BLaER1 treated with 17β-estradiol and CSF1 and Interleukin-3, amounts not matched to agents 10 nM and 100 nM (cell line): ENCODE measurements around the gene CMTM1.

Source experiments
- H3K27ac ChIP-seq, 11 experiments: shearing (Covaris generic); formaldehyde crosslinking; 2 replicates each; pipeline ENCODE4 v1.8.1; 2022
- H3K27me3 ChIP-seq, 11 experiments: shearing (Covaris generic); formaldehyde crosslinking; 2 replicates each; pipeline ENCODE4 v1.8.1; 2022
- H3K36me3 ChIP-seq, 11 experiments: shearing (Covaris generic); formaldehyde crosslinking; 2 replicates each; pipeline ENCODE4 v1.8.1; 2022
- H3K4me1 ChIP-seq, 10 experiments: shearing (Covaris generic); formaldehyde crosslinking; 2 replicates each; pipeline ENCODE4 v1.8.1; 2022
- H3K4me2 ChIP-seq, 11 experiments: shearing (Covaris generic); formaldehyde crosslinking; 2 replicates each; pipeline ENCODE4 v1.8.1; 2022
- H3K4me3 ChIP-seq, 10 experiments: shearing (Covaris generic); formaldehyde crosslinking; 2 replicates each; pipeline ENCODE4 v1.8.1; 2022
- H3K9ac ChIP-seq, 11 experiments: shearing (Covaris generic); formaldehyde crosslinking; 2 replicates each; pipeline ENCODE4 v1.8.1; 2022
- H3K9me3 ChIP-seq, 11 experiments: shearing (Covaris generic); formaldehyde crosslinking; replicated peaks in 1 of 11; 2 replicates each; pipeline ENCODE4 v1.8.1; 2022
- H4K20me1 ChIP-seq, 11 experiments: shearing (Covaris generic); formaldehyde crosslinking; 2 replicates each; pipeline ENCODE4 v1.8.1; 2022
- Cebpa-rat ChIP-seq, 11 experiments: shearing (Covaris generic); IDR thresholded peaks; 2 replicates each; pipeline ENCODE4 v1.8.1; 2022

CMTM1 gene

GRCh38 chr16:66543541-66543940 is 22.7 kb upstream of the CMTM1 start:
- Histone ChIP-seq H3K4me2 (peak overlapping the region; percentile 57 to 98 (median 71)), H3K4me1 (peaks cover 84 to 100% (median 95%) of the 10 kb centered on the region in 10 experiments), H4K20me1 (no peaks in the 10 kb centered on the region), H3K27ac (peak overlapping the region; percentile 47 to 92 (median 69)), H3K36me3 (peaks cover 0 to 53% (median 0%) of the 10 kb centered on the region in 11 experiments; a peak in 5 of 22 replicates), H3K27me3 (no peaks in the 10 kb centered on the region), H3K4me3 (no peak overlapping the region), H3K9ac (peak overlapping the region; percentile 19 to 69 (median 49); a peak in 20 of 22 replicates), H3K9me3 (peaks cover 0 to 6% (median 0%) of the 10 kb centered on the region in 11 experiments; a peak in 3 of 22 replicates)
- no peak for TF ChIP-seq Cebpa-rat (IDR thresholded peaks at IDR 0.05)

- no peaks in the 10 kb centered on the region for H4K20me1 ChIP-seq
- no peaks in the 10 kb centered on the region for H3K27me3 ChIP-seq
- peaks cover 84 to 100% (median 95%) of the 10 kb centered on the region in 10 experiments for H3K4me1 ChIP-seq
- H3K27ac ChIP-seq, result peak overlapping the region; percentile 47 to 92 (median 69); a peak in 21 of 22 replicates
- peaks cover 0 to 49% (median 0%) of the 10 kb centered on the region in 11 experiments; a peak in 5 of 22 replicates for H3K36me3 ChIP-seq
- TF ChIP-seq Cebpa-rat (IDR thresholded peaks at IDR 0.05), result no peak
- H3K4me2 ChIP-seq, result peak overlapping the region; percentile 57 to 98 (median 71)
- H3K4me3 ChIP-seq, result no peak overlapping the region
- peak overlapping the region; percentile 19 to 69 (median 49); a peak in 20 of 22 replicates for H3K9ac ChIP-seq
- H3K9me3 ChIP-seq, result peaks cover 0 to 6% (median 0%) of the 10 kb centered on the region in 11 experiments; a peak in 2 of 22 replicates
Observed at GRCh38 chr16:66544016-66544757, 22.1 kb upstream of the CMTM1 start.

GRCh38 chr16:66547101-66547989 is 18.9 kb upstream of the CMTM1 start:
- TF ChIP-seq Cebpa-rat (IDR thresholded peaks at IDR 0.05), result no peak
- peak overlapping the region in 10 of 11 experiments; percentile 88 to 99 (median 99); a peak in 18 of 22 replicates for H3K27ac ChIP-seq
- peak overlapping the region; percentile 90 to 98 (median 96) for H3K4me2 ChIP-seq
- peaks cover 0 to 27% (median 0%) of the 10 kb centered on the region in 11 experiments; a peak in 4 of 22 replicates for H3K36me3 ChIP-seq
- H3K4me1 ChIP-seq, result peaks cover 89 to 98% (median 92%) of the 10 kb centered on the region in 10 experiments
- peaks cover 0 to 6% (median 0%) of the 10 kb centered on the region in 11 experiments; a peak in 2 of 22 replicates for H3K9me3 ChIP-seq
- H4K20me1 ChIP-seq, result no peaks in the 10 kb centered on the region
- peak overlapping the region in 1 of 10 experiments; percentile 64; a peak in 2 of 20 replicates for H3K4me3 ChIP-seq
- no peaks in the 10 kb centered on the region for H3K27me3 ChIP-seq
- peak overlapping the region in 9 of 11 experiments; percentile 45 to 98 (median 97); a peak in 14 of 22 replicates for H3K9ac ChIP-seq

DNA sequence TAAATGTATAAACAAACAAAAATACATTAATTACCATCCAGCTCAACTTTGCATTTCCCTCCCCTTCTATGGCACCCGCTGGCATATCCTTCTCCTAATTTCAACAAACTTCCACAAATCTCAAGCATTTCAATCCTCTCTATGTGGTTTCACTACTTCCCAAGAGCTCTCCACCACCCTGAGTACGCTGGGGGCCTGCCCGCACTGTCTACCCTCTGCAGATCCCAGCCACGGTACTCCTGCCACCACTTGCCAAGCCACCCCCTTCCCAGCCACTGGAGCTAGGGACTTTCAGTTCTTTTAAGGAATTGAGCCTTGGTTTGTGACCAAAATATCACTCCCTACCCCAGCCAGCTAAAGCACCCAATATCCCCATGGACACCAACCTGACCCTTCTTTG is 18.2 kb upstream of the CMTM1 start:
- peaks cover 84 to 95% (median 88%) of the 10 kb centered on the region in 10 experiments for H3K4me1 ChIP-seq
- peaks cover 0 to 6% (median 0%) of the 10 kb centered on the region in 11 experiments; a peak in 2 of 22 replicates for H3K9me3 ChIP-seq
- peaks cover 0 to 24% (median 0%) of the 10 kb centered on the region in 11 experiments; a peak in 4 of 22 replicates for H3K36me3 ChIP-seq
- H3K4me2 ChIP-seq, result peak overlapping the region; percentile 90 to 98 (median 96)
- peak overlapping the region; percentile 88 to 99 (median 99); a peak in 21 of 22 replicates for H3K27ac ChIP-seq
- peak overlapping the region; percentile 89 to 98 (median 97); a peak in 21 of 22 replicates for H3K9ac ChIP-seq
- peak overlapping the region in 5 of 10 experiments; percentile 26 to 78 (median 66); a peak in 4 of 20 replicates for H3K4me3 ChIP-seq
- no peak for TF ChIP-seq Cebpa-rat (IDR thresholded peaks at IDR 0.05)
- H4K20me1 ChIP-seq, result no peaks in the 10 kb centered on the region
- no peaks in the 10 kb centered on the region for H3K27me3 ChIP-seq

GRCh38 chr16:66548868-66549267 is 17.4 kb upstream of the CMTM1 start:
- H3K4me3 ChIP-seq, result peak overlapping the region; percentile 61 to 78 (median 66)
- no peak for TF ChIP-seq Cebpa-rat (IDR thresholded peaks at IDR 0.05)
- peaks cover 0 to 17% (median 0%) of the 10 kb centered on the region in 11 experiments; a peak in 9 of 22 replicates for H3K36me3 ChIP-seq
- H3K9ac ChIP-seq, result peak overlapping the region; percentile 89 to 98 (median 97)
- H3K27ac ChIP-seq, result peak overlapping the region; percentile 88 to 99 (median 99)
- H3K4me2 ChIP-seq, result peak overlapping the region; percentile 90 to 98 (median 96)
- no peaks in the 10 kb centered on the region for H3K27me3 ChIP-seq
- peaks cover 82 to 95% (median 85%) of the 10 kb centered on the region in 10 experiments for H3K4me1 ChIP-seq
- H4K20me1 ChIP-seq, result no peaks in the 10 kb centered on the region
- peaks cover 0 to 6% (median 0%) of the 10 kb centered on the region in 11 experiments; a peak in 2 of 22 replicates for H3K9me3 ChIP-seq

- peak within 1 kb of the TSS; percentile 61 to 78 (median 66) for H3K4me3 ChIP-seq
Observed at GRCh38 chr16:66549284-66550131, 16.7 kb upstream of the CMTM1 start, which contains the start of gene TK2. Gene TK2 (minus strand): TSS chr16:66550122. CDS start chr16:66550061, 61 bp downstream.

DNA sequence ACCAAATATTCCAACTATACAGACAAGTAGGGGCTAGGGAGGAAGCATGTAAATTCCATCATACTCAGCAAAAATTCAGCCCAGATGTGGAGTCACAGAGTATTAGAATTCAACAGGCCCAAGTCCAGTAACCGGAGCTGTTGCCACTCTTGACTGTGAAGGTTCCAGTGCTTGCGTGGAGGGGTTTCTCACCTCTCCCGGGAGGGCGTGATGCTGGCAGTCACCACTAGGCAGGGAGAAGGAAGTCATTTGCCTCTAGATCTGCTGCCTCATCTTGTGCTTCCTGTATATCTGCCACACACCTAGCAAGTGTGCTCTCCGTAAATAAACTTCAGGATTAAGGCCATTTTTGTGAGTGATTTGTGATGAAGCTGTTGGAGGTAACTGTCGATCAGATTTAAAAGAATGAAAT is 14.9 kb upstream of the CMTM1 start:
- Histone ChIP-seq H3K4me3 (peak overlapping the region in 4 of 10 experiments; percentile 75 to 89 (median 80); a peak in 5 of 20 replicates), H4K20me1 (peaks cover 0 to 18% (median 0%) of the 10 kb centered on the region in 11 experiments; a peak in 3 of 22 replicates), H3K27ac (peak overlapping the region; percentile 88 to 99 (median 99); a peak in 20 of 22 replicates), H3K36me3 (peaks cover 7 to 29% (median 19%) of the 10 kb centered on the region in 11 experiments; a peak in 14 of 22 replicates), H3K4me1 (peaks cover 82 to 97% (median 85%) of the 10 kb centered on the region in 10 experiments), H3K4me2 (peak overlapping the region; percentile 90 to 98 (median 96)), H3K9ac (peak overlapping the region in 9 of 11 experiments; percentile 74 to 98 (median 97); a peak in 16 of 22 replicates), H3K9me3 (no peaks in the 10 kb centered on the region), H3K27me3 (no peaks in the 10 kb centered on the region)
- TF ChIP-seq Cebpa-rat (IDR thresholded peaks at IDR 0.05), result no peak

More at GRCh38 chr16:66549284-66550131, 16.7 kb upstream of the CMTM1 start, which contains the start of gene TK2:
- H3K4me1 ChIP-seq, result peaks cover 82 to 95% (median 85%) of the 10 kb centered on the region in 10 experiments
- peak within 1 kb of the TSS; percentile 90 to 98 (median 96) for H3K4me2 ChIP-seq
- H3K36me3 ChIP-seq, result peaks cover 0 to 17% (median 5%) of the 10 kb centered on the region in 11 experiments; a peak in 13 of 22 replicates
- peak within 1 kb of the TSS; percentile 88 to 99 (median 99) for H3K27ac ChIP-seq
- peak within 1 kb of the TSS; percentile 89 to 98 (median 97) for H3K9ac ChIP-seq
- no peak for TF ChIP-seq Cebpa-rat (IDR thresholded peaks at IDR 0.05)
- H4K20me1 ChIP-seq, result no peaks in the 10 kb centered on the region
- H3K9me3 ChIP-seq, result peaks cover 0 to 6% (median 0%) of the 10 kb centered on the region in 11 experiments; a peak in 2 of 22 replicates
- no peaks in the 10 kb centered on the region for H3K27me3 ChIP-seq
